H1 (cell line): ENCODE data around the gene NR2F6. TPM values are rescaled to one million over a fixed set of nuclear protein-coding genes. Genes with fewer than 3 reads are reported as not detected.

Experiments
- ATF2 ChIP-seq: IDR thresholded peaks from 2 replicates; pipeline ENCODE4 v1.6.1; 2012; ENCODE audit warnings: low read length, inconsistent platforms
- ATF3 ChIP-seq: IDR thresholded peaks from 2 replicates; pipeline ENCODE4 v1.6.1; 2011; ENCODE audit warnings: low read depth, mild to moderate bottlenecking, low read length; ENCODE audit not compliant: insufficient read depth
- CBX5 ChIP-seq: fragments of 300-800, 300-1000 bp; sonication (generic); IDR thresholded peaks from 2 replicates; pipeline ENCODE4 v1.7.1; 2016; ENCODE audit warnings: antibody characterized with exemption, low read length, low read depth
- CBX8 ChIP-seq: fragments of 300-800, 300-1000 bp; sonication (generic); IDR thresholded peaks from 2 replicates; pipeline ENCODE4 v1.7.1; 2016; ENCODE audit warnings: low read depth, low read length, borderline replicate concordance
- CTCF ChIP-seq, 3 experiments: IDR thresholded peaks; 1 replicate in 2 of 3; 2 replicates in 1 of 3; pipeline versions ENCODE4 v1.5.1 to v1.6.1; 2011; ENCODE audit warnings: low read length in 3 of 3, mild to moderate bottlenecking in 3 of 3, inconsistent platforms in 2 of 3, low read depth in 1 of 3, moderate library complexity in 1 of 3; ENCODE audit not compliant: insufficient read depth in 1 of 3; ENCODE audit errors: control extremely low read depth in 1 of 3
- GABPA ChIP-seq: IDR thresholded peaks from 2 replicates; pipeline ENCODE4 v1.6.1; 2011; ENCODE audit warnings: mild to moderate bottlenecking, low read length, moderate library complexity, borderline replicate concordance; ENCODE audit not compliant: insufficient read depth
- HDAC6 ChIP-seq: IDR thresholded peaks from one replicate; pipeline ENCODE4 v1.7.1; 2012; ENCODE audit warnings: low read depth, mild to moderate bottlenecking, inconsistent platforms, low read length, moderate library complexity
- JUND ChIP-seq: IDR thresholded peaks from 2 replicates; pipeline ENCODE4 v1.6.1; 2011; ENCODE audit warnings: mild to moderate bottlenecking, improper control_type of control experiment, low read length
- TAF7 ChIP-seq: optimal IDR thresholded peaks from 2 replicates; pipeline ENCODE3; 2011; ENCODE audit warnings: low read depth, mild to moderate bottlenecking, inconsistent platforms, low read length, moderate library complexity, borderline replicate concordance
- polyA plus RNA-seq, 7 experiments: library from polyadenylated mRNA; depleted of rRNA in 3 of 7; stranded (reverse) in 5 of 7; unstranded in 2 of 7; fragments of >200 nt in 5 of 7; fragments of 200-250 nt in 2 of 7; gene quantifications; 1 replicate in 5 of 7; 2 replicates in 1 of 7; 4 replicates in 1 of 7; pipeline versions ENCODE4 v1.2.1 to v1.2.3, GENCODE V29; 2011 to 2013; ENCODE audit warnings: missing spikeins in 2 of 7, mixed read lengths in 2 of 7
- total RNA-seq: library from RNA; stranded (reverse); fragmentation: NEBNext Ultra II Directional; extraction: Animal tissue kit (Norgen Biotek cat#: 25700); gene quantifications from 2 replicates; pipeline ENCODE4 v1.2.1, GENCODE V29; 2021

NR2F6 gene
- total and polyA plus RNA-seq, 2 of the 8 experiments (the other 6 are each of a cell fraction or from before 2014, with no cell fraction given) = 99.7 to 114 TPM

GRCh38 chr19:17282488-17283125 is 36.9 kb upstream of the NR2F6 start (continued):
- no peak for TF ChIP-seq CBX8
- TF ChIP-seq CBX5 = no peak
- no peak for TF ChIP-seq TAF7
- peak; percentile 69; the same call in 1 of the 2 replicates for TF ChIP-seq GABPA
- TF ChIP-seq ATF2 = peak; percentile 25; the same call in 1 of the 2 replicates
- no peak for TF ChIP-seq HDAC6
- TF ChIP-seq CTCF (IDR thresholded peaks at IDR 0.05; ENCODE audit: control extremely low read depth in 1 of 3, insufficient read depth in 1 of 3, low read depth in 1 of 3, low read length in 3 of 3) = peak; percentile 88 to 96 (median 92)
- TF ChIP-seq JUND = no peak
- 0 out of 2 replicates have a peak, but pooled peaks have one; percentile 23 for TF ChIP-seq ATF3
